Esophagus muscularis mucosa (tissue), 4 donors: ENCODE data around the gene UGT1A4. TPM values are rescaled to one million over a fixed set of nuclear protein-coding genes. Genes with fewer than 3 reads are reported as not detected.

ENCODE experiments used
- DNase-seq: peaks from one replicate; pipeline ENCODE4 v3.0.0-alpha.2; 2017; ENCODE audit errors: extremely low spot score
- H3K27ac ChIP-seq, 4 donors: fragments of 200-600 bp; sonication (generic); replicated peaks in 1 of 4; 1 replicate in 3 of 4; 2 replicates in 1 of 4; pipeline ENCODE4 v1.5.1; 2016 to 2019; ENCODE audit warnings: mild to moderate bottlenecking in 1 of 4
- H3K27me3 ChIP-seq, 4 donors: fragments of 200-600 bp; sonication (generic); one replicate each; pipeline versions ENCODE4 v1.5.1 to v1.6.0; 2016 to 2019
- H3K36me3 ChIP-seq, 4 donors: fragments of 200-600 bp; sonication (generic); one replicate each; pipeline ENCODE4 v1.5.1; 2016 to 2019
- H3K4me1 ChIP-seq, 4 donors: fragments of 200-600 bp; sonication (generic); one replicate each; pipeline ENCODE4 v1.5.1; 2016 to 2019
- H3K4me3 ChIP-seq, 4 donors: fragments of 200-600 bp; sonication (generic); 1 replicate in 2 of 4; 2 replicates in 2 of 4; pipeline ENCODE4 v1.5.1; 2016 to 2019; ENCODE audit warnings: mild to moderate bottlenecking in 4 of 4, moderate library complexity in 1 of 4
- H3K9me3 ChIP-seq, 4 donors: fragments of 200-600 bp; sonication (generic); 1 replicate in 3 of 4; 2 replicates in 1 of 4; pipeline ENCODE4 v1.5.1; 2016 to 2019
- EP300 ChIP-seq: sonication (generic); formaldehyde crosslinking; IDR thresholded peaks from one replicate; pipeline ENCODE4 v1.6.1; 2017; ENCODE audit warnings: antibody characterized with exemption
- POLR2A ChIP-seq: fragments of 450-650 bp; IDR thresholded peaks from one replicate; pipeline ENCODE4 v1.6.1; 2017; ENCODE audit warnings: antibody characterized with exemption, moderate library complexity, mild to moderate bottlenecking, low read depth
- POLR2AphosphoS5 ChIP-seq, 2 donors: sonication (generic); formaldehyde crosslinking; IDR thresholded peaks; one replicate each; pipeline ENCODE4 v1.6.1; 2017; ENCODE audit warnings: antibody characterized with exemption in 2 of 2
- WGBS: methylation state at CpG from one replicate; pipeline ENCODE4 v1.1.5; 2018; 5-methylcytosine and 5-hydroxymethylcytosine counted together
- intact Hi-C: fragments of 100-400 bp; cut with DNase I; formaldehyde crosslinking; loops from one replicate; pipeline ENCODE4 v1.15.1; 2023
- total RNA-seq, 4 donors: library from RNA; depleted of rRNA; stranded (reverse); fragments of >200 nt; gene quantifications; one replicate each; pipeline versions ENCODE4 v1.1.0 to v1.2.1, GENCODE V29; 2016
- TF ChIP-seq, protein P1 (sequence below), 3 experiments: fragments of 200-600 bp in 2 of 3; fragments of 450-650 bp in 1 of 3; sonication (generic) in 2 of 3; IDR thresholded peaks; one replicate each; pipeline ENCODE4 v1.5.1; 2017 to 2019; ENCODE audit warnings: antibody characterized with exemption in 3 of 3, mild to moderate bottlenecking in 2 of 3, moderate library complexity in 1 of 3

Gene UGT1A4
- total RNA-seq, 4 donors from 2014 or later: not detected

DNA sequence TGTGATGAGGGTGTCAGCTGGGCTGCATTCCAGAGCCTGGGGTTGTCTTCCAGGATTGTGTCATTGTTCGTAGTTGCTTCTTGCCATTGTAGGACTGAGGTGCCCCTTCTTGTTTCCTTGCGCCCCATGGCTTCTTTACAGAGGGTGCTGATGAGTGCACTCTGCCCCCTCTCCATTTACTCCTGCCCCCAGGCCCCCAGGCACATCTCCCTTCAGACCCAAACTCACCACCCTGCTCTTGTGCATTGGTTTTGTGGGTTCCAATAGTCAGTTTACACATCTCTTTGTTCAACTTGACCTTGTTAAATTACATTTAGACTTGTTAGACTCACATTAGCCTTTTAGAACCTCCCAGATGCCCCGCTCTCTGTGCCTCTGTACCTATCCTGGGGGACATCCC, 102.7 kb downstream of the UGT1A4 start:
- Histone ChIP-seq H3K27ac (no peak overlapping the region), H3K4me1 (no peaks in the 10 kb centered on the region), H3K27me3 (peaks cover 0 to 5% (median 0%) of the 10 kb centered on the region in 4 donors), H3K4me3 (no peak overlapping the region), H3K9me3 (no peaks in the 10 kb centered on the region), H3K36me3 (no peaks in the 10 kb centered on the region)
- intact Hi-C loops: no loop called here
- WGBS: 92% methylated on average over 3 of the region's 3 CpGs
- TF ChIP-seq EP300: no peak
- TF ChIP-seq, protein P1, sequence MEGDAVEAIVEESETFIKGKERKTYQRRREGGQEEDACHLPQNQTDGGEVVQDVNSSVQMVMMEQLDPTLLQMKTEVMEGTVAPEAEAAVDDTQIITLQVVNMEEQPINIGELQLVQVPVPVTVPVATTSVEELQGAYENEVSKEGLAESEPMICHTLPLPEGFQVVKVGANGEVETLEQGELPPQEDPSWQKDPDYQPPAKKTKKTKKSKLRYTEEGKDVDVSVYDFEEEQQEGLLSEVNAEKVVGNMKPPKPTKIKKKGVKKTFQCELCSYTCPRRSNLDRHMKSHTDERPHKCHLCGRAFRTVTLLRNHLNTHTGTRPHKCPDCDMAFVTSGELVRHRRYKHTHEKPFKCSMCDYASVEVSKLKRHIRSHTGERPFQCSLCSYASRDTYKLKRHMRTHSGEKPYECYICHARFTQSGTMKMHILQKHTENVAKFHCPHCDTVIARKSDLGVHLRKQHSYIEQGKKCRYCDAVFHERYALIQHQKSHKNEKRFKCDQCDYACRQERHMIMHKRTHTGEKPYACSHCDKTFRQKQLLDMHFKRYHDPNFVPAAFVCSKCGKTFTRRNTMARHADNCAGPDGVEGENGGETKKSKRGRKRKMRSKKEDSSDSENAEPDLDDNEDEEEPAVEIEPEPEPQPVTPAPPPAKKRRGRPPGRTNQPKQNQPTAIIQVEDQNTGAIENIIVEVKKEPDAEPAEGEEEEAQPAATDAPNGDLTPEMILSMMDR (IDR thresholded peaks at IDR 0.05): no peak
- TF ChIP-seq POLR2AphosphoS5 (IDR thresholded peaks at IDR 0.05): no peak
- no peak for TF ChIP-seq POLR2A
- DNase-seq: no peak

DNA sequence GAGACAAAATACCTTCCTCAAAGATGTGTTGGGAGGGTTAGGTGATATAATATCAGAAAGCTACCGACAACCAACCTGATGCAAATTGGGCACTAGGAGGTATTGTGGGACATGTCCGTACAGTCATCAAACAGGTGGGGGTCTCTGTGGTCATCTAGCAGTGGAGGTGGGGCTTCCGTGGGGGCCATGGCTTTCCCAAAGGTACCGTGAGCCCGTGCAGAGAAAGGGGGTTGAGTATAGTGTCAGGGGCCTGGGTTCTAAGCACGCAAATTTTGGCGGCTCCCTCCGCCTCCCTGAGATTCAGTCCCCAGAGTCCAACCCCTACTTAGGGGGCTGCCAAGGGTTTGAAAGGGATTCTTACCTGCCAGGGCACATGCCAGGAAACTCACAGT, 103.2 kb downstream of the UGT1A4 start:
- no peak for TF ChIP-seq EP300
- Histone ChIP-seq H3K27me3 (peaks cover 0 to 5% (median 0%) of the 10 kb centered on the region in 4 donors), H3K4me3 (no peak overlapping the region), H3K4me1 (no peaks in the 10 kb centered on the region), H3K36me3 (no peaks in the 10 kb centered on the region), H3K9me3 (no peaks in the 10 kb centered on the region), H3K27ac (no peak overlapping the region)
- DNase-seq: no peak
- intact Hi-C loops: no loop called here
- no CpG with 5 or more reads among the region's 8 CpGs for WGBS

DNA sequence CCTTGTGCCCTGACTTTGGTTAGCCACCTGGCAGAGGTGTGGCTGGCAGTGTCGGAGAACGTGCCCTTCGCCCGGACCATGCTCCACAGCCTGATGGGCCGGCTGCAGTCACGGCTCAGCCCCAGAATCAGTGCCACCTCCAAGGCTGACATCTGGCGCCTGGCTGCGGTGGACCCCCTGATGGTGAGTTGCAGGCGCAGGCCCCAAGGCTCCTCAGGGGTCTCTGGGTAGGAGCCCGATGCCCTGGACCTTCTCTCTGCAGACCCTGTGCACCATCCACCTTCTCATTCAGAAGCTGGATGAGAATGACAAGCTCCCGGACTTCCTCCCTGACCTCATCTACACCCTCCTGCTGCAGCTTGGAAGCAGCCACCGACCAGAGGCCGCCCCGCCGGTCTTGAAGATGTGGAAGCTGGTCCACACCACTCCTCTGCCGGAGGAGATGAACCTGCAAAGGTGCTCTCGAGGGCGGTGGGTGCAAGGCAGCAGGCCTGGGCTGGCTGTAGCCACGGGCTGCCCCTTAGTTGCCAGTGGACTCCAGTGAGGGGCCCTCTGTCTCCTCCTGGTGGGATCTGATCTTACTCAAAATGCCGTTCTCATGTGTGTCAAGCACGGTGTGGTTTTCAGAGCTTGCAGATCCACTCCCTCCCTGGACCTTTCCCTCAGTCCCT, 103.7 kb downstream of the UGT1A4 start:
- intact Hi-C loops: no loop called here
- H3K4me3 ChIP-seq: no peak overlapping the region
- H3K4me1 ChIP-seq: no peaks in the 10 kb centered on the region
- H3K9me3 ChIP-seq: no peaks in the 10 kb centered on the region
- WGBS: 85% methylated on average over 14 of the region's 21 CpGs
- H3K36me3 ChIP-seq: no peaks in the 10 kb centered on the region
- peaks cover 0 to 5% (median 0%) of the 10 kb centered on the region in 4 donors for H3K27me3 ChIP-seq
- no peak for TF ChIP-seq EP300
- TF ChIP-seq, protein P1 (IDR thresholded peaks at IDR 0.05): no peak
- TF ChIP-seq POLR2AphosphoS5 (IDR thresholded peaks at IDR 0.05): no peak
- TF ChIP-seq POLR2A: no peak
- DNase-seq: no peak
- no peak overlapping the region for H3K27ac ChIP-seq

Other genes with a start within 250 kb of the UGT1A4 start
- 10 to 100 TPM; 12.3 to 23.3 (median 20.1) TPM for gene USP40, start 152.0 kb upstream of the UGT1A4 start, total RNA-seq
- gene UGT1A8, start 101.1 kb upstream of the UGT1A4 start, total RNA-seq: not detected
- gene UGT1A10, start 82.3 kb upstream of the UGT1A4 start, total RNA-seq: not detected
- not detected for gene UGT1A9, start 46.8 kb upstream of the UGT1A4 start, total RNA-seq
- gene UGT1A7, start 36.8 kb upstream of the UGT1A4 start, total RNA-seq: under 1 TPM in 1 of 4 donors, not detected in 3; 0.42 TPM
- not detected for gene UGT1A6, start 25.8 kb upstream of the UGT1A4 start, total RNA-seq
- gene UGT1A5, start 5.8 kb upstream of the UGT1A4 start, total RNA-seq: not detected
- not detected for gene UGT1A3, start 10.3 kb downstream of the UGT1A4 start, total RNA-seq
- not detected for gene UGT1A1, start 41.5 kb downstream of the UGT1A4 start, total RNA-seq
- gene MROH2A, start 59.6 kb downstream of the UGT1A4 start, total RNA-seq: not detected
- gene HJURP, start 135.8 kb downstream of the UGT1A4 start, total RNA-seq: under 1 TPM in 3 of 4 donors, not detected in 1; under 0.01 to 0.23 (median 0.19) TPM
- not detected for gene TRPM8, start 198.6 kb downstream of the UGT1A4 start, total RNA-seq